ENCODE data around the gene NOS3.

The NOS3 gene

GRCh38 chr7:150994141-150994837 is 3.5 kb downstream of the NOS3 start:
- no peak for TF ChIP-seq SIN3A (IDR thresholded peaks at IDR 0.05; ENCODE audit: borderline replicate concordance, insufficient read depth, low read length)
- TF ChIP-seq FOXP2 (optimal IDR thresholded peaks at IDR 0.05; ENCODE audit: borderline replicate concordance, extremely low read depth, extremely low read length, insufficient read depth): no peak
- TF ChIP-seq POLR2AphosphoS5 (IDR thresholded peaks at IDR 0.05; ENCODE audit: low read depth, low read length): no peak

GRCh38 chr7:150994838-150995510 is 4.2 kb downstream of the NOS3 start:
- TF ChIP-seq SIN3A (IDR thresholded peaks at IDR 0.05; ENCODE audit: borderline replicate concordance, insufficient read depth, low read length) (no peak), POLR2AphosphoS5 (IDR thresholded peaks at IDR 0.05; ENCODE audit: low read depth, low read length) (no peak), FOXP2 (optimal IDR thresholded peaks at IDR 0.05; ENCODE audit: borderline replicate concordance, extremely low read depth, extremely low read length, insufficient read depth) (no peak), REST (IDR thresholded peaks at IDR 0.05; ENCODE audit: insufficient read depth in 1 of 2, low read depth in 2 of 2, low read length in 2 of 2) (no peak), TAF1 (IDR thresholded peaks at IDR 0.05; ENCODE audit: borderline replicate concordance, insufficient read depth, low read length) (no peak)

DNA sequence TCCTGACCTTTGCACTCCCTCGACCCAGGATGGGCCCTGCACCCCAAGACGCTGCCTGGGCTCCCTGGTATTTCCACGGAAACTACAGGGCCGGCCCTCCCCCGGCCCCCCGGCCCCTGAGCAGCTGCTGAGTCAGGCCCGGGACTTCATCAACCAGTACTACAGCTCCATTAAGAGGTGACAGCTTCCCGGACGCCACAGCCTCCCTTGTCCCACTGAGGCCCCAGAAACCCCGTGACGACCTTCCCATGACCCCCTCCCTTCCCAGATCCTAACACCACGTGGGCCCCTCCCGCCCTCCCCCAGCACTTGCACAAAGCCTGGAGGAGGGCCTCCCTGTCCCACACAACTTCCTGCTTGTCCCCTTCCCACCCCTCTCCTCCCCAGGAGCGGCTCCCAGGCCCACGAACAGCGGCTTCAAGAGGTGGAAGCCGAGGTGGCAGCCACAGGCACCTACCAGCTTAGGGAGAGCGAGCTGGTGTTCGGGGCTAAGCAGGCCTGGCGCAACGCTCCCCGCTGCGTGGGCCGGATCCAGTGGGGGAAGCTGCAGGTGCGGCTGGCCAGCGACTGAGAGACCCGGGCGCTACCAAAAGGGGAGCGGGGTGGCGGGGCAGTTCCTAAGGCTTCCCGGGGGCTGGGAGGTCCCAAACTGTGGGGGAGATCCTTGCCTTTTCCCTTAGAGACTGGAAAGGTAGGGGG is 5.7 kb downstream of the NOS3 start:
- TF ChIP-seq POLR2AphosphoS5 (IDR thresholded peaks at IDR 0.05; ENCODE audit: low read depth, low read length) (no peak), TAF1 (IDR thresholded peaks at IDR 0.05; ENCODE audit: borderline replicate concordance, insufficient read depth, low read length) (no peak)

DNA sequence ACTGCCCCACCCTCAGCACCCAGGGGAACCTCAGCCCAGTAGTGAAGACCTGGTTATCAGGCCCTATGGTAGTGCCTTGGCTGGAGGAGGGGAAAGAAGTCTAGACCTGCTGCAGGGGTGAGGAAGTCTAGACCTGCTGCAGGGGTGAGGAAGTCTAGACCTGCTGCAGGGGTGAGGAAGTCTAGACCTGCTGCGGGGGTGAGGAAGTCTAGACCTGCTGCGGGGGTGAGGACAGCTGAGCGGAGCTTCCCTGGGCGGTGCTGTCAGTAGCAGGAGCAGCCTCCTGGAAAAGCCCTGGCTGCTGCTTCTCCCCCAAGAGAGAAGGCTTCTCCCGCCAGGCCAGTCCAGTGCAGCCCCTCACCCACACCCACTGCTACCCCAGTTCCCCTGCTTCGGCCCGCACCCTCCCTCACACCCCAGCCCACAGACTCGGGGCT is 6.3 kb downstream of the NOS3 start:
- TF ChIP-seq TAF1 (IDR thresholded peaks at IDR 0.05; ENCODE audit: borderline replicate concordance, insufficient read depth, low read length): no peak

GRCh38 chr7:150997817-150998216 is 7.0 kb downstream of the NOS3 start:
- no peak for TF ChIP-seq SIN3A (IDR thresholded peaks at IDR 0.05; ENCODE audit: borderline replicate concordance, insufficient read depth, low read length)
- TF ChIP-seq POLR2AphosphoS5 (IDR thresholded peaks at IDR 0.05; ENCODE audit: low read depth, low read length): no peak
- TF ChIP-seq FOXP2 (optimal IDR thresholded peaks at IDR 0.05; ENCODE audit: borderline replicate concordance, extremely low read depth, extremely low read length, insufficient read depth): no peak
- TF ChIP-seq REST (IDR thresholded peaks at IDR 0.05; ENCODE audit: insufficient read depth in 1 of 2, low read depth in 2 of 2, low read length in 2 of 2): no peak
- TF ChIP-seq TAF1 (IDR thresholded peaks at IDR 0.05; ENCODE audit: borderline replicate concordance, insufficient read depth, low read length): no peak

DNA sequence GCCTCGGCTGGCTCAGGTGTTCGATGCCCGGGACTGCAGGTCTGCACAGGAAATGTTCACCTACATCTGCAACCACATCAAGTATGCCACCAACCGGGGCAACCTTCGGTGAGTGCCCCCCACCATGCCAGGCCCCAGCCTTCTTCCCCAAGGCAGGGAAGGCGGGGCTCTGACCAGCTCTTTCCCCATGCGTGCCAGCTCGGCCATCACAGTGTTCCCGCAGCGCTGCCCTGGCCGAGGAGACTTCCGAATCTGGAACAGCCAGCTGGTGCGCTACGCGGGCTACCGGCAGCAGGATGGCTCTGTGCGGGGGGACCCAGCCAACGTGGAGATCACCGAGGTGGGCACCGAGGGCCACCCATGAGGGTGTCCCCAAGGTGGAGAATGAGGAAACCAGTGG is 7.5 kb downstream of the NOS3 start:
- TF ChIP-seq REST (IDR thresholded peaks at IDR 0.05; ENCODE audit: insufficient read depth in 1 of 2, low read depth in 2 of 2, low read length in 2 of 2): no peak

Data from PFSK-1 (cell line).